WTC11 (cell line): ENCODE data around the gene ADAMTSL5. TPM values are rescaled to one million over a fixed set of nuclear protein-coding genes. Genes with fewer than 3 reads are reported as not detected.

Experiments
- ATAC-seq: fragments of 200-7000 bp; cut with Tn5 transposase; 2 replicates; pipeline ENCODE4 v1.10.0; 2021; ENCODE audit warnings: mild to moderate bottlenecking, moderate library complexity
- CTCF ChIA-PET: fragments of 300-600 bp; sonication (Branson Sonifier 250); formaldehyde crosslinking; loops from one replicate; lab custom pipeline; 2021; ENCODE audit warnings: antibody characterized with exemption; lab: Charles Lee
- POLR2A ChIA-PET: fragments of 350-600 bp; sonication (Branson Sonifier 250); formaldehyde crosslinking; loops from one replicate; lab custom pipeline; 2021; ENCODE audit warnings: antibody characterized with exemption; lab: Charles Lee
- DNase-seq: peaks from one replicate; pipeline ENCODE4 v3.0.0; 2021; ENCODE audit warnings: low spot score
- H3K27ac Mint-ChIP-seq: 2 replicates; pipeline ENCODE4 v1.8.0; 2021; ENCODE audit warnings: mixed read lengths
- H3K27me3 Mint-ChIP-seq: 2 replicates; pipeline ENCODE4 v1.8.0; 2021; ENCODE audit warnings: low read depth, mild to moderate bottlenecking, moderate library complexity, mixed read lengths
- H3K36me3 Mint-ChIP-seq: 2 replicates; pipeline ENCODE4 v1.8.0; 2021; ENCODE audit warnings: mixed read lengths
- H3K4me1 Mint-ChIP-seq: 2 replicates; pipeline ENCODE4 v1.8.0; 2022; ENCODE audit warnings: mixed read lengths
- H3K4me3 Mint-ChIP-seq: 2 replicates; pipeline ENCODE4 v1.8.0; 2021; ENCODE audit warnings: mild to moderate bottlenecking, moderate library complexity, mixed read lengths
- H3K9me3 Mint-ChIP-seq: 2 replicates; pipeline ENCODE4 v1.8.0; 2021; ENCODE audit warnings: mixed read lengths
- FOXK1 ChIP-seq: sonication (generic); formaldehyde crosslinking; IDR thresholded peaks from 2 replicates; pipeline ENCODE4 v1.8.0; 2022; ENCODE audit warnings: mild to moderate bottlenecking, moderate library complexity, missing genetic modification reagents
- GABPB1 ChIP-seq: sonication (generic); formaldehyde crosslinking; IDR thresholded peaks from 2 replicates; pipeline ENCODE4 v1.8.1; 2023; ENCODE audit warnings: mild to moderate bottlenecking, missing genetic modification reagents
- NFYB ChIP-seq: sonication (generic); formaldehyde crosslinking; conservative IDR thresholded peaks from 2 replicates; pipeline ENCODE4 v1.8.0; 2022; ENCODE audit warnings: low read depth, missing genetic modification reagents
- NR3C1 ChIP-seq: sonication (generic); formaldehyde crosslinking; conservative IDR thresholded peaks from 2 replicates; pipeline ENCODE4 v1.8.1; 2023; ENCODE audit warnings: low read depth, mild to moderate bottlenecking, missing genetic modification reagents
- SMAD4 ChIP-seq: sonication (generic); formaldehyde crosslinking; IDR thresholded peaks from 2 replicates; pipeline ENCODE4 v1.8.0; 2022; ENCODE audit warnings: mild to moderate bottlenecking, missing genetic modification reagents
- SP1 ChIP-seq: sonication (generic); formaldehyde crosslinking; conservative IDR thresholded peaks from 2 replicates; pipeline ENCODE4 v1.8.1; 2022; ENCODE audit warnings: missing genetic modification reagents
- ZNF219 ChIP-seq: sonication (generic); formaldehyde crosslinking; IDR thresholded peaks from 2 replicates; pipeline ENCODE4 v1.8.0; 2023; ENCODE audit warnings: missing genetic modification reagents, mild to moderate bottlenecking, borderline replicate concordance
- ZNF232 ChIP-seq: sonication (generic); formaldehyde crosslinking; IDR thresholded peaks from 2 replicates; pipeline ENCODE4 v1.8.0; 2022; ENCODE audit warnings: mild to moderate bottlenecking, missing genetic modification reagents
- total RNA-seq: library from RNA; stranded (reverse); gene quantifications from 3 replicates; pipeline ENCODE4 v1.2.3, GENCODE V29; 2021
- TF ChIP-seq, protein P1 (sequence below): sonication (generic); formaldehyde crosslinking; IDR thresholded peaks from 2 replicates; pipeline ENCODE4 v1.8.1; 2023; ENCODE audit warnings: mild to moderate bottlenecking, missing genetic modification reagents, borderline replicate concordance
- TF ChIP-seq, protein P2 (sequence below): sonication (generic); formaldehyde crosslinking; IDR thresholded peaks from 2 replicates; pipeline ENCODE4 v1.8.0; 2022; ENCODE audit warnings: mild to moderate bottlenecking, missing genetic modification reagents
- TF ChIP-seq, protein P3 (sequence below): sonication (generic); formaldehyde crosslinking; IDR thresholded peaks from 2 replicates; pipeline ENCODE4 v1.8.0; 2023; ENCODE audit warnings: missing genetic modification reagents
- TF ChIP-seq, protein P4 (sequence below): sonication (generic); formaldehyde crosslinking; IDR thresholded peaks from 2 replicates; pipeline ENCODE4 v1.8.0; 2022; ENCODE audit warnings: missing genetic modification reagents
- TF ChIP-seq, protein P5 (sequence below): fragments of 250-450 bp; sonication (Bioruptor Pico); IDR thresholded peaks from 2 replicates; pipeline ENCODE4 v1.9.0; 2021; ENCODE audit warnings: mild to moderate bottlenecking, borderline replicate concordance

Gene ADAMTSL5
- total RNA-seq, 1 experiment from 2014 or later: 1.5 TPM

DNA sequence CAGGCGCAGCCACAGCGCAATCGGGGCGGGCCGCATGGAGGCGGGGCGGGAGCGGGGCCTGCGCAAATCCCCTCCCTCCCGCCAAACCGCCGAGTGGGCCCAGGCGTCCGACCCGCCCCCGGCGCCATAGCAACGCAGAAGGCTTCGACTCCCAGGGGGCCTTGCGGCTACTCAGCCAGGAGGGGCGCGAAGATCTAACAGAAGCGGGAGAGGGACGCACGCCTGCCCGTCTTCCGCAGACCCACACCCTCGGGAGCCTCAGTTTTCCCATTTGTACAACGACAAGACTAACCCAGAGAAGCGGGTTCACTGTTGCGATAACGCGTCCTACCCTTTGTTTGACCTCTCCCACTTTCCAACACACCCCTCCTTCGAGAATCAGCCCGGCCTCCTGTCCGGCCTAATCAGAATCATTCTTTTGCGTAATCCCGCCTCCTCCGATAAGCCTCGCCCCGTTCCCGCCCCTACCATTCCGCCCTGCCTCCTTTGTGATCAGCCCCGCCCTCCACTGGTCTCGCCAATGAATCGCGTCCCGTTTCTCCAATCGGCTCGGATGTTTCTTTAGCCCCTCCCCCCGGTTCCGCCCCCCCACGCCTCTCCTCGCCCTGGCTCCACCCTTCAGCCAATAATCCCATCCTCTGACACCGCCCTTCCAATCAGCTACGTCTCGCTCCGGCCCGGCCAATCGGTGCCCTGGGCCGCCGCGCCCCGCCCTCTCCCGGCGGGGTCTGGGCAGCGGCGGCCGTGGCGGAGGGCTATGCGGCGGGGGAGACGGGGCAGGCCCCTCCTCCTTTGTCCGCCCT lies 22.3 kb downstream of the ADAMTSL5 start, which contains the start of gene PCSK4:
PCSK4 (minus strand) TSS at position 40 of the 803 bp plus-strand sequence; CDS start at position 36, 4 bp downstream.
- ATAC-seq (peak; percentile 91), DNase-seq (peak; percentile 98)
- peak within 1 kb of the TSS; percentile 98 for H3K27ac Mint-ChIP-seq
- TF ChIP-seq, protein P1, sequence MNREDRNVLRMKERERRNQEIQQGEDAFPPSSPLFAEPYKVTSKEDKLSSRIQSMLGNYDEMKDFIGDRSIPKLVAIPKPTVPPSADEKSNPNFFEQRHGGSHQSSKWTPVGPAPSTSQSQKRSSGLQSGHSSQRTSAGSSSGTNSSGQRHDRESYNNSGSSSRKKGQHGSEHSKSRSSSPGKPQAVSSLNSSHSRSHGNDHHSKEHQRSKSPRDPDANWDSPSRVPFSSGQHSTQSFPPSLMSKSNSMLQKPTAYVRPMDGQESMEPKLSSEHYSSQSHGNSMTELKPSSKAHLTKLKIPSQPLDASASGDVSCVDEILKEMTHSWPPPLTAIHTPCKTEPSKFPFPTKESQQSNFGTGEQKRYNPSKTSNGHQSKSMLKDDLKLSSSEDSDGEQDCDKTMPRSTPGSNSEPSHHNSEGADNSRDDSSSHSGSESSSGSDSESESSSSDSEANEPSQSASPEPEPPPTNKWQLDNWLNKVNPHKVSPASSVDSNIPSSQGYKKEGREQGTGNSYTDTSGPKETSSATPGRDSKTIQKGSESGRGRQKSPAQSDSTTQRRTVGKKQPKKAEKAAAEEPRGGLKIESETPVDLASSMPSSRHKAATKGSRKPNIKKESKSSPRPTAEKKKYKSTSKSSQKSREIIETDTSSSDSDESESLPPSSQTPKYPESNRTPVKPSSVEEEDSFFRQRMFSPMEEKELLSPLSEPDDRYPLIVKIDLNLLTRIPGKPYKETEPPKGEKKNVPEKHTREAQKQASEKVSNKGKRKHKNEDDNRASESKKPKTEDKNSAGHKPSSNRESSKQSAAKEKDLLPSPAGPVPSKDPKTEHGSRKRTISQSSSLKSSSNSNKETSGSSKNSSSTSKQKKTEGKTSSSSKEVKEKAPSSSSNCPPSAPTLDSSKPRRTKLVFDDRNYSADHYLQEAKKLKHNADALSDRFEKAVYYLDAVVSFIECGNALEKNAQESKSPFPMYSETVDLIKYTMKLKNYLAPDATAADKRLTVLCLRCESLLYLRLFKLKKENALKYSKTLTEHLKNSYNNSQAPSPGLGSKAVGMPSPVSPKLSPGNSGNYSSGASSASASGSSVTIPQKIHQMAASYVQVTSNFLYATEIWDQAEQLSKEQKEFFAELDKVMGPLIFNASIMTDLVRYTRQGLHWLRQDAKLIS: no peak
- TF ChIP-seq SP1: peak; percentile 85
- no peak for TF ChIP-seq ZNF232 (CRISPR knock-in tag)
- peak; percentile 77 for TF ChIP-seq NFYB (CRISPR knock-in tag)
- TF ChIP-seq, protein P2, sequence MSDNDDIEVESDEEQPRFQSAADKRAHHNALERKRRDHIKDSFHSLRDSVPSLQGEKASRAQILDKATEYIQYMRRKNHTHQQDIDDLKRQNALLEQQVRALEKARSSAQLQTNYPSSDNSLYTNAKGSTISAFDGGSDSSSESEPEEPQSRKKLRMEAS (CRISPR knock-in tag): no peak
- TF ChIP-seq, protein P3, sequence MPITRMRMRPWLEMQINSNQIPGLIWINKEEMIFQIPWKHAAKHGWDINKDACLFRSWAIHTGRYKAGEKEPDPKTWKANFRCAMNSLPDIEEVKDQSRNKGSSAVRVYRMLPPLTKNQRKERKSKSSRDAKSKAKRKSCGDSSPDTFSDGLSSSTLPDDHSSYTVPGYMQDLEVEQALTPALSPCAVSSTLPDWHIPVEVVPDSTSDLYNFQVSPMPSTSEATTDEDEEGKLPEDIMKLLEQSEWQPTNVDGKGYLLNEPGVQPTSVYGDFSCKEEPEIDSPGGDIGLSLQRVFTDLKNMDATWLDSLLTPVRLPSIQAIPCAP (CRISPR knock-in tag): no peak
- TF ChIP-seq GABPB1: 0 out of 2 replicates have a peak, but pooled peaks have one; percentile 26
- TF ChIP-seq FOXK1 (CRISPR knock-in tag): peak; percentile 47; the same call in 1 of the 2 replicates
- TF ChIP-seq NR3C1 (CRISPR knock-in tag): no peak
- no peaks in the 10 kb centered on the region for H3K9me3 Mint-ChIP-seq
- POLR2A ChIA-PET: interaction anchor here (0.6 to 1.8 kb wide), 5 partner anchors 22 to 230 kb away, joined by 3 to 5 read pairs (median 3); no protein-coding TSS in a partner anchor
- H3K36me3 Mint-ChIP-seq: no peaks in the 10 kb centered on the region
- H3K27me3 Mint-ChIP-seq: peaks cover 24% of the 10 kb centered on the region
- H3K4me3 Mint-ChIP-seq: peak within 1 kb of the TSS; percentile 82
- CTCF ChIA-PET: interaction anchor here (0.6 to 1.9 kb wide), 28 partner anchors 12 to 367 kb away, joined by 3 to 17 read pairs (median 4); no protein-coding TSS in a partner anchor
- H3K4me1 Mint-ChIP-seq: peaks cover 6% of the 10 kb centered on the region

DNA sequence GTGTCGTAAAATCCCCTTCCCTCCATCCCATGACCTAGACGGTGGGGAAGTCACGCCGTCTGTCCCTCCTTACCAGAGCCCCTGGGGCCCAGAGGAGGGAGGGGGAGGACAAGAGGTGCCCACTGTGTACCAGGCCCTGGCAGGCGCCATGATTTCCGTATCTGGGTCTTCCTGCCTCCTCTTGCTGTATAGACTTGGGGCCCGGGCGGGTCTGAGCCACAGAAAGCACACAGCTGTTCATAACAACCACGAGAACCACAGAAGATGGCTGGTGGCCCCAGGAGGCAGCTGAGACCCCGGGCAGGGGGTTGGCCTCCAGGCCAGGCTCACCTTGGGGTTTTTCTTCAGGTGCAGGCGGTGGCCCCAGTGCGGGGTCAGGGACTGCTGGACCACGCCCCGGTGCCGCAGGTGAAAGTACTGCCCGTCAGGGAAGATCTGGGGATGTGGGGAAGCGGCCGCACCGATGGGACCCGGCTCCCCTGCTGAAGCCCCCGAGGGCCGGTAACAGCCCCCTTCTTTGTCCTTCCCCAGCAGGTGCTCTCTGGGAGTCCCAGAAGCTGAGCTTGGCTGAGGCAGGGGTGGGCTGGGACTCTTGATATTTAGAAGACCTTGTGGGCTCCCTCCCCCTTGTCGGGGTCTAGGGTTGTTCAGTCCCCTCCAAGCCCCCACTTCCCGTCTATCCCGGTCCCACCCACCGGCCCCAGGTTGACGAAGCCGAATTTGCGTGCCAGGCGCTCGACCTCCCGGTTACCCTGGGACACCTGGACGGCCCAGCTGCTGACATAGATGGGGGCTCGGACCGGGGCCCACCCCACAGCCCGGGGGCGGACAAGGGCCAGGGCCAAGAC lies 23.1 kb downstream of the ADAMTSL5 start:
- DNase-seq: no peak
- no peaks in the 10 kb centered on the region for H3K9me3 Mint-ChIP-seq
- H3K27me3 Mint-ChIP-seq: peaks cover 24% of the 10 kb centered on the region
- ChIA-PET CTCF (interaction anchor here (1.2 to 1.6 kb wide), 2 partner anchors 34 to 37 kb away, joined by 3 to 4 read pairs; no protein-coding TSS in a partner anchor), POLR2A (interaction anchor here (1.1 to 1.8 kb wide), 2 partner anchors 23 to 34 kb away, joined by 3 to 5 read pairs; no protein-coding TSS in a partner anchor)
- H3K36me3 Mint-ChIP-seq: no peaks in the 10 kb centered on the region
- TF ChIP-seq ZNF219 (CRISPR knock-in tag) (no peak), SP1 (no peak)
- H3K4me1 Mint-ChIP-seq: peaks cover 6% of the 10 kb centered on the region
- no peak overlapping the region for H3K27ac Mint-ChIP-seq
- ATAC-seq: no peak
- H3K4me3 Mint-ChIP-seq: peak overlapping the region; percentile 60

DNA sequence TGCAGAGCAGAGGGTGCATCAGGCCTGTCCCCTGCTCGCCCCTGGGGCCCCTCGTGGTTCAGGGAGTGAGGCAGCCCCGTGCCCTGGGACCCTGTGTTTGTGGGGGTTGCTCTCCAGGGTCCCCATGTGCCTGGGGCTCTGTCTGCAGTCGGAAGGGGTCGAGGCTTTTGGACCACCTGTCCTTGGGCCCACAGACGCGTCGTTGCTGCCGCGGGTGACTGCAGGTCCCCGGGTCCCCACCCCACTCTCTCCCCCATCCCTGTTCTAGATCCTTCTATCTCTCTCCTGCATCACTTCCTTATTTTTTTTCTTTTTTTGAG lies 24.6 kb downstream of the ADAMTSL5 start:
- Mint-ChIP-seq H3K9me3 (no peaks in the 10 kb centered on the region), H3K4me3 (no peak overlapping the region), H3K27me3 (peaks cover 18% of the 10 kb centered on the region), H3K36me3 (no peaks in the 10 kb centered on the region), H3K4me1 (peaks cover 6% of the 10 kb centered on the region), H3K27ac (no peak overlapping the region)
- ChIA-PET CTCF (no interaction called here), POLR2A (no interaction called here)
- DNase-seq (no peak), ATAC-seq (no peak)
- TF ChIP-seq SMAD4 (CRISPR knock-in tag): no peak
- TF ChIP-seq, protein P4, sequence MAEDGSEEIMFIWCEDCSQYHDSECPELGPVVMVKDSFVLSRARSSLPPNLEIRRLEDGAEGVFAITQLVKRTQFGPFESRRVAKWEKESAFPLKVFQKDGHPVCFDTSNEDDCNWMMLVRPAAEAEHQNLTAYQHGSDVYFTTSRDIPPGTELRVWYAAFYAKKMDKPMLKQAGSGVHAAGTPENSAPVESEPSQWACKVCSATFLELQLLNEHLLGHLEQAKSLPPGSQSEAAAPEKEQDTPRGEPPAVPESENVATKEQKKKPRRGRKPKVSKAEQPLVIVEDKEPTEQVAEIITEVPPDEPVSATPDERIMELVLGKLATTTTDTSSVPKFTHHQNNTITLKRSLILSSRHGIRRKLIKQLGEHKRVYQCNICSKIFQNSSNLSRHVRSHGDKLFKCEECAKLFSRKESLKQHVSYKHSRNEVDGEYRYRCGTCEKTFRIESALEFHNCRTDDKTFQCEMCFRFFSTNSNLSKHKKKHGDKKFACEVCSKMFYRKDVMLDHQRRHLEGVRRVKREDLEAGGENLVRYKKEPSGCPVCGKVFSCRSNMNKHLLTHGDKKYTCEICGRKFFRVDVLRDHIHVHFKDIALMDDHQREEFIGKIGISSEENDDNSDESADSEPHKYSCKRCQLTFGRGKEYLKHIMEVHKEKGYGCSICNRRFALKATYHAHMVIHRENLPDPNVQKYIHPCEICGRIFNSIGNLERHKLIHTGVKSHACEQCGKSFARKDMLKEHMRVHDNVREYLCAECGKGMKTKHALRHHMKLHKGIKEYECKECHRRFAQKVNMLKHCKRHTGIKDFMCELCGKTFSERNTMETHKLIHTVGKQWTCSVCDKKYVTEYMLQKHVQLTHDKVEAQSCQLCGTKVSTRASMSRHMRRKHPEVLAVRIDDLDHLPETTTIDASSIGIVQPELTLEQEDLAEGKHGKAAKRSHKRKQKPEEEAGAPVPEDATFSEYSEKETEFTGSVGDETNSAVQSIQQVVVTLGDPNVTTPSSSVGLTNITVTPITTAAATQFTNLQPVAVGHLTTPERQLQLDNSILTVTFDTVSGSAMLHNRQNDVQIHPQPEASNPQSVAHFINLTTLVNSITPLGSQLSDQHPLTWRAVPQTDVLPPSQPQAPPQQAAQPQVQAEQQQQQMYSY (CRISPR knock-in tag): no peak
- TF ChIP-seq, protein P5, sequence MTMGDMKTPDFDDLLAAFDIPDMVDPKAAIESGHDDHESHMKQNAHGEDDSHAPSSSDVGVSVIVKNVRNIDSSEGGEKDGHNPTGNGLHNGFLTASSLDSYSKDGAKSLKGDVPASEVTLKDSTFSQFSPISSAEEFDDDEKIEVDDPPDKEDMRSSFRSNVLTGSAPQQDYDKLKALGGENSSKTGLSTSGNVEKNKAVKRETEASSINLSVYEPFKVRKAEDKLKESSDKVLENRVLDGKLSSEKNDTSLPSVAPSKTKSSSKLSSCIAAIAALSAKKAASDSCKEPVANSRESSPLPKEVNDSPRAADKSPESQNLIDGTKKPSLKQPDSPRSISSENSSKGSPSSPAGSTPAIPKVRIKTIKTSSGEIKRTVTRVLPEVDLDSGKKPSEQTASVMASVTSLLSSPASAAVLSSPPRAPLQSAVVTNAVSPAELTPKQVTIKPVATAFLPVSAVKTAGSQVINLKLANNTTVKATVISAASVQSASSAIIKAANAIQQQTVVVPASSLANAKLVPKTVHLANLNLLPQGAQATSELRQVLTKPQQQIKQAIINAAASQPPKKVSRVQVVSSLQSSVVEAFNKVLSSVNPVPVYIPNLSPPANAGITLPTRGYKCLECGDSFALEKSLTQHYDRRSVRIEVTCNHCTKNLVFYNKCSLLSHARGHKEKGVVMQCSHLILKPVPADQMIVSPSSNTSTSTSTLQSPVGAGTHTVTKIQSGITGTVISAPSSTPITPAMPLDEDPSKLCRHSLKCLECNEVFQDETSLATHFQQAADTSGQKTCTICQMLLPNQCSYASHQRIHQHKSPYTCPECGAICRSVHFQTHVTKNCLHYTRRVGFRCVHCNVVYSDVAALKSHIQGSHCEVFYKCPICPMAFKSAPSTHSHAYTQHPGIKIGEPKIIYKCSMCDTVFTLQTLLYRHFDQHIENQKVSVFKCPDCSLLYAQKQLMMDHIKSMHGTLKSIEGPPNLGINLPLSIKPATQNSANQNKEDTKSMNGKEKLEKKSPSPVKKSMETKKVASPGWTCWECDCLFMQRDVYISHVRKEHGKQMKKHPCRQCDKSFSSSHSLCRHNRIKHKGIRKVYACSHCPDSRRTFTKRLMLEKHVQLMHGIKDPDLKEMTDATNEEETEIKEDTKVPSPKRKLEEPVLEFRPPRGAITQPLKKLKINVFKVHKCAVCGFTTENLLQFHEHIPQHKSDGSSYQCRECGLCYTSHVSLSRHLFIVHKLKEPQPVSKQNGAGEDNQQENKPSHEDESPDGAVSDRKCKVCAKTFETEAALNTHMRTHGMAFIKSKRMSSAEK (CRISPR knock-in tag): no peak
- TF ChIP-seq, protein P3 (CRISPR knock-in tag): no peak
- no peak for TF ChIP-seq SP1
